HG03196 (cell line): Measurements from ENCODE around the gene CYLD.

Source experiments
- ATAC-seq: cut with Tn5 transposase; IDR thresholded peaks from one replicate; pipeline ENCODE4 v1.9.1; 2021; ENCODE audit not compliant: unreplicated experiment

The CYLD gene

GRCh38 chr16:50711040-50711439 lies 30.8 kb upstream of the CYLD start:
- no peak for ATAC-seq

GRCh38 chr16:50711862-50712559 lies 29.9 kb upstream of the CYLD start:
- ATAC-seq, result no peak

- no peak for ATAC-seq
Observed at GRCh38 chr16:50712560-50712898, 29.4 kb upstream of the CYLD start.

- ATAC-seq, result no peak
Observed at GRCh38 chr16:50712956-50713355, 28.9 kb upstream of the CYLD start.

GRCh38 chr16:50717091-50717490 lies 24.8 kb upstream of the CYLD start:
- no peak for ATAC-seq

GRCh38 chr16:50717494-50717893 lies 24.4 kb upstream of the CYLD start:
- ATAC-seq, result no peak

- ATAC-seq, result no peak
Observed at GRCh38 chr16:50718061-50718760, 23.7 kb upstream of the CYLD start.

GRCh38 chr16:50718761-50719400 lies 23.0 kb upstream of the CYLD start:
- no peak for ATAC-seq

GRCh38 chr16:50719401-50720337 lies 22.2 kb upstream of the CYLD start:
- no peak for ATAC-seq

GRCh38 chr16:50721549-50722404 lies 20.1 kb upstream of the CYLD start:
- no peak for ATAC-seq

- ATAC-seq, result no peak
Observed at GRCh38 chr16:50722405-50722737, 19.5 kb upstream of the CYLD start.

- no peak for ATAC-seq
Observed at GRCh38 chr16:50722960-50723359, 18.9 kb upstream of the CYLD start.

- ATAC-seq, result no peak
Observed at GRCh38 chr16:50724306-50724705, 17.6 kb upstream of the CYLD start.

- ATAC-seq, result no peak
Observed at GRCh38 chr16:50731130-50731988, 10.5 kb upstream of the CYLD start.

GRCh38 chr16:50731989-50732832 lies 9.7 kb upstream of the CYLD start:
- no peak for ATAC-seq

- ATAC-seq, result no peak
Observed at GRCh38 chr16:50733468-50733867, 8.4 kb upstream of the CYLD start.

GRCh38 chr16:50735629-50736122 lies 6.2 kb upstream of the CYLD start:
- no peak for ATAC-seq

GRCh38 chr16:50736448-50736847 lies 5.4 kb upstream of the CYLD start:
- no peak for ATAC-seq
